ENCODE measurements around the gene DARS1. TPM values are rescaled to one million over a fixed set of nuclear protein-coding genes. Genes with fewer than 3 reads are reported as not detected.

DARS1 gene
- total RNA-seq, 4 donors from 2014 or later, result 71.4 to 112 (median 81.2) TPM

DNA sequence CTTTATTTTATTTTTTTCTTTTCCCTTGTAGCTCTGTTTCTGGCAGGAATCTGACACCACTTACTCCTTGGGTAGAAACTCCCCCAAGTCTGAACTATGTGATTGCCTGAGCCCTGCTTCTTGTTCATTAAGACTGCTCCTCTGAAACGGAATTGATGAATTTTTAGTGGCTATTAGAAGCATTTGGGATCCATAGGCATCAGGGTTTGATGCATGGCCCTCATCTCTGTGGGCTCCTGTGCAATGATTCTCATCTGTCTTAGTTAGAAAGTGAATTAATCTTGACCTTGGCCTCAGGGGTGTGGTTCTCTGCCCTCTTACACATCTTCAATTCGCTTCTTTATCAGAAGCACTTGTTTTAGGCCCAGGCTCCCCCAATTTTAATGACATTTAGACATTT is 31.0 kb upstream of the DARS1 start:
- TF ChIP-seq, protein P1, sequence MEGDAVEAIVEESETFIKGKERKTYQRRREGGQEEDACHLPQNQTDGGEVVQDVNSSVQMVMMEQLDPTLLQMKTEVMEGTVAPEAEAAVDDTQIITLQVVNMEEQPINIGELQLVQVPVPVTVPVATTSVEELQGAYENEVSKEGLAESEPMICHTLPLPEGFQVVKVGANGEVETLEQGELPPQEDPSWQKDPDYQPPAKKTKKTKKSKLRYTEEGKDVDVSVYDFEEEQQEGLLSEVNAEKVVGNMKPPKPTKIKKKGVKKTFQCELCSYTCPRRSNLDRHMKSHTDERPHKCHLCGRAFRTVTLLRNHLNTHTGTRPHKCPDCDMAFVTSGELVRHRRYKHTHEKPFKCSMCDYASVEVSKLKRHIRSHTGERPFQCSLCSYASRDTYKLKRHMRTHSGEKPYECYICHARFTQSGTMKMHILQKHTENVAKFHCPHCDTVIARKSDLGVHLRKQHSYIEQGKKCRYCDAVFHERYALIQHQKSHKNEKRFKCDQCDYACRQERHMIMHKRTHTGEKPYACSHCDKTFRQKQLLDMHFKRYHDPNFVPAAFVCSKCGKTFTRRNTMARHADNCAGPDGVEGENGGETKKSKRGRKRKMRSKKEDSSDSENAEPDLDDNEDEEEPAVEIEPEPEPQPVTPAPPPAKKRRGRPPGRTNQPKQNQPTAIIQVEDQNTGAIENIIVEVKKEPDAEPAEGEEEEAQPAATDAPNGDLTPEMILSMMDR (IDR thresholded peaks at IDR 0.05; ENCODE audit: low read depth), result no peak

DNA sequence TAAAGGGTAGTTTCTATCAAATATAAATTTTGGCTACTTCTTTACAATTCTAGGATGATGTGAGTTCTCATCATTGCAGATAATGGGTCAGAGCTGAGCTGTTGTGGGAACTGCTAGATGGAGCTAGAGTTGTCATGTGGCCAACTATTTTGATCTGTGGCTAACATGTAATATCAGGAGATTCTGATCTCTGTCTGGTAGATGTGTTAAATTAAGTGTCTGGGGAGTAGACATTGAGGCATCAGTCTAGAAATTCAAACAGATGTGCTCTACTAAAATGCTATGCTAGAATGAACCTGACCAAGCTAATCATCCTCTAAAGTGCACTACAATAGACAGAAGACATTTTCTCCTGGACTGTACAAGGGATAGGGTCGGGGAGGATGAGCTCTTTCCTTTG is 30.3 kb upstream of the DARS1 start:
- TF ChIP-seq, protein P1 (IDR thresholded peaks at IDR 0.05; ENCODE audit: low read depth), result no peak

- TF ChIP-seq, protein P1 (IDR thresholded peaks at IDR 0.05; ENCODE audit: low read depth), result no peak
Measured at GRCh38 chr2:136014411-136014810, 29.0 kb upstream of the DARS1 start.

DNA sequence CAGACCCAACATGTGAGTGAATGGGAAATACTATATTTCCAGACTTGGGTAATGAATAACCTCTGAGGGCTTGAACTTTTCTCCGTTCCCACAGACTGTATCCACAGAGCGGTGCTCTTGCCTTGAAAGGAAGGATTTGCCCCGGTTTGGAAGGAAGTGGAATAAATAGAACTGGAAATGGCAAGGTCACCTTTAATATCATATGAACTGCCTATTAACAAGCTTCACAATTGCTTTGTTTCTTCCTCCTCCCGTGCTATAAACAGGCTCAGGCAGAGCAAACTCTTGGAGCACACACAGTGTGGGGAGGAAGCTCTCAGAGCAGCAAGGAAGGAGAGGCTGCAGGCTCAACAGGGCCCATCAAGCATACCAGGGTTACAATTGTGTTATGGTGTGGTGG is 28.5 kb upstream of the DARS1 start:
- TF ChIP-seq, protein P1 (IDR thresholded peaks at IDR 0.05; ENCODE audit: low read depth), result no peak

GRCh38 chr2:136013136-136013685 is 27.8 kb upstream of the DARS1 start:
- TF ChIP-seq, protein P1 (IDR thresholded peaks at IDR 0.05; ENCODE audit: low read depth), result no peak

DNA sequence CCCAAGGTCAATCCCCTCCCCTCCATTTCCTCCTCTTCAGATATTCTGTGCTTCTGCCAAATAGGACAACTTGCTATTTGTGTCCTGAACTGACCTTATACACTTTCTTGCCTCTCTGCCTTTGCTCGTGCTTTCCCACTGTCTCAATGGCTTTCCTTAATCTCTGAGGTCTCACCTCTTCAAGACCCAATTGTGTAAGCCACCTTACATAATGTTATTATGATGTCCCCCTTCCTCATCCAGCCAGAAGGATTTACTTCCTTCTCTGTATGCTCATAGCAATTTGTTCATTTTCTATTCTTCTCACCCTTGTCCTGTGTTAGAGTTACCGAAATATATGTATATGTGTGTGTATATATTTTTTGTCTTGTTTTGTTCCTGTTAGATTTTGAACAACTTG is 26.9 kb upstream of the DARS1 start:
- TF ChIP-seq, protein P1 (IDR thresholded peaks at IDR 0.05; ENCODE audit: low read depth), result no peak

- TF ChIP-seq, protein P1 (IDR thresholded peaks at IDR 0.05; ENCODE audit: low read depth), result no peak
Measured at GRCh38 chr2:136010126-136010525, 24.7 kb upstream of the DARS1 start.
